ACC112 (cell line): ENCODE data around the gene STT3B.

Experiments
- H2AFZ ChIP-seq: fragments of 200-600 bp; sonication (generic); one replicate; pipeline ENCODE4 v1.6.0; 2017; ENCODE audit warnings: antibody characterized with exemption, low read length; ENCODE audit not compliant: unreplicated experiment
- H3K27ac ChIP-seq: fragments of 200-600 bp; sonication (generic); 2 replicates; pipeline ENCODE4 v1.5.1; 2014; ENCODE audit warnings: low read depth, mild to moderate bottlenecking, antibody characterized with exemption, low read length, moderate library complexity
- H3K27me3 ChIP-seq: fragments of 200-600 bp; sonication (generic); 2 replicates; pipeline ENCODE4 v1.6.1; 2014; ENCODE audit warnings: mild to moderate bottlenecking, antibody characterized with exemption, low read length, moderate library complexity, mixed read lengths; ENCODE audit not compliant: insufficient read depth
- H3K36me3 ChIP-seq: fragments of 200-600 bp; sonication (generic); 2 replicates; pipeline ENCODE4 v1.6.1; 2016; ENCODE audit warnings: mild to moderate bottlenecking, antibody characterized with exemption, low read length, moderate library complexity, mixed read lengths; ENCODE audit not compliant: insufficient read depth
- H3K4me1 ChIP-seq: fragments of 200-600 bp; sonication (generic); one replicate; pipeline ENCODE4 v1.6.1; 2016; ENCODE audit warnings: low read length, mixed read lengths; ENCODE audit not compliant: insufficient read depth, unreplicated experiment, control insufficient read depth
- H3K4me3 ChIP-seq: fragments of 200-600 bp; sonication (generic); 2 replicates; pipeline ENCODE4 v1.5.1; 2014; ENCODE audit warnings: mild to moderate bottlenecking, low read depth, low read length
- H3K79me2 ChIP-seq: fragments of 200-600 bp; sonication (generic); one replicate; pipeline ENCODE4 v1.6.0; 2016; ENCODE audit warnings: low read length; ENCODE audit not compliant: control insufficient read depth, unreplicated experiment, insufficient read depth

The STT3B gene

DNA sequence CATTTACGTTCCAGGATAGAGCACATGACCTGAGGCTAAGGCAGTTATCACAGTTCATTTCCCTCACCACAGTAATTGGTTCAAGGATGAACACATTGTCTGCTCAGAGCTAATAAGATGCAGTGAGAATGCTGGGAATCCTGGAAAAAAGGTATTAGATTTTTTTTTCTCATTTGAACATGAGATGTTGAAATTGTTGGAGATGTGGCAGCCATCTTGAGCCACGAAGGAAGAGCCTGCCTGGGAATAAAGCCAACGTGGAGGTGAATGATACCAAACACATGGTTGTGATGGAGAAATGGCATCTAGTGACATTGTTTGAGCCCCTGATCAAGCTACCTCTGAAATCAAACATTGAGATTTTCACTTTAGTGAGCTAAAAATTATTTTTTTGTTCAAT, 16.0 kb upstream of the STT3B start:
- Histone ChIP-seq H3K79me2 (no peaks in the 10 kb centered on the region), H3K4me1 (no peaks in the 10 kb centered on the region), H2AFZ (no peak overlapping the region), H3K27ac (no peak overlapping the region), H3K36me3 (no peaks in the 10 kb centered on the region), H3K4me3 (no peak overlapping the region), H3K27me3 (no peaks in the 10 kb centered on the region)

DNA sequence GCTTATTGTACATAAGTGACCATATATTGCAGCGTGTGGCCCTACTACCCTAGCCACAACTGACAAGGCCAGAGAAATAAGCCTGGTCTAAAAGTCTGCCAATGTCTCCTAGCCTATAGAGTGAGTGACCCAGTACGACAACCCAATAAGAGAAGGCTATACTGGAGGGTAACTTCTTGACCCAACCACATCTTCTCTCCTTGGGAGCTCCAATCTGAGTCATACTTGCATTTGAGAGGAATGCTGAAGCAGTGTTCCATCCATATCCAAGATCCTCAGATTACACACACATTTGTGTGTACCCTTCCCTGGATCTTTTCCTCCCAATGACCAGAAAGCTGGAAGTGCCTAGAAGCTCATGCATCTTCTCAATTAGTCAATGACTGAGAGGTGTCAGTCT, 11.3 kb upstream of the STT3B start:
- Histone ChIP-seq H3K27ac (no peak overlapping the region), H3K27me3 (no peaks in the 10 kb centered on the region), H3K79me2 (no peaks in the 10 kb centered on the region), H3K36me3 (no peaks in the 10 kb centered on the region), H2AFZ (no peak overlapping the region), H3K4me1 (no peaks in the 10 kb centered on the region), H3K4me3 (no peak overlapping the region)

DNA sequence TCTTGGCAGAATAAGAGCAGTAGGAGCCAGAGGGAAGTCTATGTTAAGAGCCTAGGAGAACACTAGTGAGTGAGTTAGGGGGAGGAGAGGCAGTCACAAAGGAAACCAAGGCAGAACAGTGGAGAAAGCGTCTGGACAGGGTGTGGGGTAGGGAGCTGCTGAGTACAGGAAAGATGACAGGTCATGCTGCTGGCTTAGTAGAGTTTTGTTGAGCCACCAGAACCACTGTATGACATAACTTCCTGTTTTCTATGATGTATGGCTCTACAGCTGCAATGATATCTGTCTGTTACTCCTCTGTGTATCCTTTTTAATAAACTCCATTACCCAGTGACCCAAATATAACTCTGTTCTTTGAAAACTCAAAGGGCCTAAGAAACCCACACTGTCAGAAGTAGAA, 10.6 kb upstream of the STT3B start:
- no peak overlapping the region for H3K4me3 ChIP-seq
- no peaks in the 10 kb centered on the region for H3K27me3 ChIP-seq
- H2AFZ ChIP-seq: no peak overlapping the region

DNA sequence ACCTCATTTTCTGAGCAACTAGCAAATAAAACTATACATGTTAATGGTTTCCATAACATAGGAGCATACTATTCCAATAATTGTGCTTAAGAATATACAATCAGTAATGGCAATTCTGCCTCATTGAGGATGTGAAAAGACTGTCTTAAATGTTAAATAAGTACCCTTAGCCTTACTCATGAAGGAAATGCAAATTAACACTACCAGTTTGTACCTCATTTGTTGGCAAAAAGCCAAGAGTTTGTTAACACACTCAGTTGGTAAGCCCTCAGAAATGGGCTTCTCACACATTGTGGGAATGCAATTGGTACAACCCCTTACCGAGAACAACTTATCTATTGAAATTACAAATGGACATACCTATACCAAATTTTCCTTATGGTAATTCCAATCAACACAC, 9.2 kb upstream of the STT3B start:
- no peak overlapping the region for H3K27ac ChIP-seq

More for the DNA sequence above, 10.6 kb upstream of the STT3B start:
- Histone ChIP-seq H3K27ac (no peak overlapping the region), H3K36me3 (no peaks in the 10 kb centered on the region), H3K79me2 (no peaks in the 10 kb centered on the region), H3K4me1 (no peaks in the 10 kb centered on the region)

DNA sequence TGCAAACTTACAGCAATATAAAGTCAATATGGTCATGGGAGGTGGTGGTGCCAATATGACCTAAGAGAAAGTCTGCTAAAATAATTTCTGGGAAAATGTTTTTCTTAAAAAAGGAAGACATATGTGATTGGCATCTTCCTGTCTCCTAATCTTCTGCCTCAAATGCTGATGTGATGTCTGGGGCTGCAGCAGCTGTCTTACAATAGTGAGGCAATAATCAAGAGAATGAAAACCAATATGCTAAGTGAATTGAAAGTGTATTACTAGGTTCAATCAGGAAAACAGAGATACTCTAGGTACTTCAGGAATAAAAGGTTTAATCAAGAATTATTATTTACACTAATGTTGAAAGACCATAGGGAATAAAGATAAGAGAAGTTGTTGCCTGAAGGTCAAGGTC, 7.2 kb upstream of the STT3B start:
- no peak overlapping the region for H3K27ac ChIP-seq
- peaks cover 2% of the 10 kb centered on the region for H3K4me1 ChIP-seq
- H3K27me3 ChIP-seq: no peaks in the 10 kb centered on the region
- H2AFZ ChIP-seq: no peak overlapping the region
- no peak overlapping the region for H3K4me3 ChIP-seq
- peaks cover 2% of the 10 kb centered on the region for H3K79me2 ChIP-seq
- no peaks in the 10 kb centered on the region for H3K36me3 ChIP-seq

More for the DNA sequence above, 9.2 kb upstream of the STT3B start:
- H3K27me3 ChIP-seq: no peaks in the 10 kb centered on the region
- H3K4me3 ChIP-seq: no peak overlapping the region
- no peaks in the 10 kb centered on the region for H3K4me1 ChIP-seq
- no peaks in the 10 kb centered on the region for H3K36me3 ChIP-seq
- H3K79me2 ChIP-seq: no peaks in the 10 kb centered on the region
- H2AFZ ChIP-seq: no peak overlapping the region

DNA sequence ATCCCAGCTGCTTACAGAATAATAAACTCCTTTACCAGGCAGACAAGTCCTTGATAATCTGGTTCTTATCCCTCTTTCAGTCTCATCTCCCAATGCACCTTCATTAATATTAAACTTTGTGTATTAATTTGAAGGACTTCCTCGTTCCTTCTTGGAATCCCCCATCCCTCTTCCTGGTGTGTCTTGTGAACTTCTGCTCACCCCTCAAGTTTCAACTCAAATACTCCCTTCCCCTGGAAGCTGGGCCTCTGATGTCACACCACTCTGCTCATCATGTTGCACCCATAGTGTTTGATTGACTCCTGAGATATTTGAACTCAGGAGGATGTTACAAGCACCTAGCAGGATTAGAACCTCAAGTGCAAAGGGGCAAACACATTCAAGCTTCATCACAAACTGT, 3.3 kb upstream of the STT3B start:
- Histone ChIP-seq H2AFZ (no peak overlapping the region), H3K4me3 (no peak overlapping the region), H3K79me2 (peaks cover 21% of the 10 kb centered on the region), H3K27me3 (no peaks in the 10 kb centered on the region), H3K27ac (no peak overlapping the region), H3K36me3 (no peaks in the 10 kb centered on the region), H3K4me1 (peaks cover 4% of the 10 kb centered on the region)

DNA sequence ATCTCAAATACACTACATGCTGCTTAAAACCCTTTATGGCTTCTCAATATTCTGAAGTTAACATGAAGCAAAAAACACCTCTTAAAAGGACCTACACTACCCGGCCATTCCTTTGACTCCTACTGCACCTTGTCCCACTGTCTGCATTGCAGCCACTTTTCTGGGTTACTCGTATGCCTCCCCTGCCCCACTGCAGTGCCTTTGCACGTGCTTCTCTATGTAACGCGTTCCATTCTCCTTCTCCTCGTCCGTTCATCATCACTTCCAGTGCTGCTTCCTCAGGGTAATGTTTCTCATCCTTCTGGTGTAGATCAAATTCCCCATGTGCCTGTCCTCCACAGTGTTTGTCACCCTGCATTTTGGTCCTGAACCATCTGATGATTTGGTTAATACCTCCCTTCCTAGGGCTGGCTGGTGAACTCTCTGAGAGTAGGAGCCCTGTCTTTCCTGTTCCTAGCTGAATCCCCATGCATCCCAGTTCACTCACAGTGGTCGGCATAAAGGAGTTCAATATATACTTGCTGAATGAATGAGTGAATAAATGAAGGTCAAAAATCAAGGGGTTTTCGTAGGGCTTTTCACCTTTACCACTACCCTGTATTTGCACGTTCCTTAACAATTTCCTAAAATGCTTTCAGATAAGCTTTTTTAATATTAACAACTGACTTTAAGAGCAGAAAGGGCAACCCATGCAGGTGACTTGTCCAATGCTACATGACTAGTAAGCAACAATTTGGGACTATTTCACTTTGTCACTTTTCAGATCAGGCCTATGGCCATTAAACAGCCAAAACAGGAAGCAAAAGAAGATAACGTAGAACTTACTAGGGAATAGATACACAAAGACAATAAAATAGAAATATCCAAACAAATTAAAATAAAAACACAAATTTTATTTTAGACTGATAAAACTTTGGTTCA, 2.4 kb upstream of the STT3B start:
- peak overlapping the region; percentile 73 for H3K4me3 ChIP-seq
- no peak overlapping the region for H3K27ac ChIP-seq
- H3K4me1 ChIP-seq: peaks cover 10% of the 10 kb centered on the region
- no peaks in the 10 kb centered on the region for H3K27me3 ChIP-seq
- no peaks in the 10 kb centered on the region for H3K36me3 ChIP-seq
- peaks cover 29% of the 10 kb centered on the region for H3K79me2 ChIP-seq
- no peak overlapping the region for H2AFZ ChIP-seq

DNA sequence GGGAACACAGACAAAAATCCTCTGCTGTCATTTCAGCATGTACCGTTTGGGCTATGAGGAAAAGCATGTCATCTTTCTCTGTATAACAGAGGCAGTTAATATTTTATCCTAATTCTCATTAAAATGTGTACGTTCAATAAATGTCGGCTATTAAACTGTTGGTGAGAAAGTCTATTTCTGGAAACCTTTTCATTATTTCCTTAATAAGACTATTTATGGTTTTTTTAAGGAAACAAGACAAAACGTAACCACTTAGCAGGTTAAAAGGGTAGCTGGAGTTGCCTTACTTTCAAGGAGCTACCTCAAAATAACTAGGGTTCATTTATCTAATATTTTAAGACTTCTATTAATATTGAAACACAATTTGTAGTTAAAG, 1.8 kb upstream of the STT3B start:
- H3K27me3 ChIP-seq: no peaks in the 10 kb centered on the region
- H3K36me3 ChIP-seq: no peaks in the 10 kb centered on the region
- H2AFZ ChIP-seq: peak overlapping the region; percentile 71
- H3K27ac ChIP-seq: no peak overlapping the region
- peaks cover 14% of the 10 kb centered on the region for H3K4me1 ChIP-seq
- H3K4me3 ChIP-seq: peak overlapping the region; percentile 73
- peaks cover 35% of the 10 kb centered on the region for H3K79me2 ChIP-seq

DNA sequence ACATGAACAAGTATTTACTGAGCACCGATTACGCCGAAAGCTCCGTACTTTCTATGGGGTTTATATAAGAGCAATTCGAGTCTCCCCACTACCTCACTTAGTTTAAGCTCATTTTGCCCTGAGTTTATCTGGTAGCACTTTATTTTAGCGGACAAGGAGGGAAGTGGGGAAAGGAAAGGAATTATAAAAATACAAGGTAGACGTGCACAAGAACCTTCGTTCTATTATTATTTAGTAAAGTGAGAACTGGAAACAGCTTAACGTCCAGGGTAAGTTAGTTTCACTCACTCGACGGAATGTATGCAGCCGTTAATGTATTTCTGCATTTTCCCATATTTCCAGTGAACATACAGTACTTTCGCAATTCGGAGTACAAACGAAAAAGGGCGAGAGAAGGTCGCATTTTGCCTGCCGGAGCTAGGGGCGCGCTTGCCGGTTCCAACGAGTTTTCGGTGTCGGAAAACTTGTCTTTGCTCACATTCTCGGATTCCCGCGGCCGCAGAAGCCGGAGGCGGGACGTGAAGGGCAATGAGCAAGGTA, 1.2 kb upstream of the STT3B start:
- Histone ChIP-seq H3K36me3 (no peaks in the 10 kb centered on the region), H3K27ac (peak overlapping the region; percentile 92), H2AFZ (peak overlapping the region; percentile 71), H3K79me2 (peaks cover 41% of the 10 kb centered on the region), H3K4me1 (peaks cover 20% of the 10 kb centered on the region), H3K4me3 (peak overlapping the region; percentile 73), H3K27me3 (no peaks in the 10 kb centered on the region)

DNA sequence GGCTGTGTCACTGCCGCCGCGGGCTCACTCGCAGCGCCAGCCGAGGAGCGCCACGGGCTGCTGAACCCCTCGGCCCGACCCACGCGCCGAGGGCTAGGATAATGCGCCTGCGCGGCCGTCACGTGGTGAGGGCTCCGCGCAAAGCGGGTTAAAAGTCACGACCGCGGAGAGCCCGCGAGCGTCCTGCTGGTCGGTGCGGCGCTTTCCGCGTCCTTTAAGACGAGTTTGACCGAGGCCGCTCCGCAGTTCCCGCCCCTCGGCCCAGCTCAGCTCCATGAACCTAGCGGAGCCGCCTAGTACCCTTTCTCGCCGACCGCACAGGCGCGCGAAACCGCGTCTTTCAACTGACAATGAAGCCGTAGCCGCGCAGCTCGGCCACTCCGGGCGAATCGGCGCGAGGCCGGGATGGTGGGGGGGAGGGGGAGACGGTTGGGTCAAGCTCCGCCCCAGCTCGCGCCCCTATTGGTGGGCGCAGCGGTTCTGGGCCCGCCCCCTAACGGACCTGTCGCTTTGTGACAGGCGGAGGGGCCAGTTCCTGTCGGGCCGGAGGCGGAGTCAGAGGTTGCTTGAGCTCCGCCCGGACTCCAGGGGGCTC, 636 bp upstream of the STT3B start:
- H3K79me2 ChIP-seq: peaks cover 47% of the 10 kb centered on the region
- peak overlapping the region; percentile 73 for H3K4me3 ChIP-seq
- H3K4me1 ChIP-seq: peaks cover 21% of the 10 kb centered on the region
- peak overlapping the region; percentile 92 for H3K27ac ChIP-seq
- H3K27me3 ChIP-seq: no peaks in the 10 kb centered on the region
- peak overlapping the region; percentile 71 for H2AFZ ChIP-seq
- H3K36me3 ChIP-seq: no peaks in the 10 kb centered on the region
